ENCODE measurements around the gene CDK5RAP3.

DNA sequence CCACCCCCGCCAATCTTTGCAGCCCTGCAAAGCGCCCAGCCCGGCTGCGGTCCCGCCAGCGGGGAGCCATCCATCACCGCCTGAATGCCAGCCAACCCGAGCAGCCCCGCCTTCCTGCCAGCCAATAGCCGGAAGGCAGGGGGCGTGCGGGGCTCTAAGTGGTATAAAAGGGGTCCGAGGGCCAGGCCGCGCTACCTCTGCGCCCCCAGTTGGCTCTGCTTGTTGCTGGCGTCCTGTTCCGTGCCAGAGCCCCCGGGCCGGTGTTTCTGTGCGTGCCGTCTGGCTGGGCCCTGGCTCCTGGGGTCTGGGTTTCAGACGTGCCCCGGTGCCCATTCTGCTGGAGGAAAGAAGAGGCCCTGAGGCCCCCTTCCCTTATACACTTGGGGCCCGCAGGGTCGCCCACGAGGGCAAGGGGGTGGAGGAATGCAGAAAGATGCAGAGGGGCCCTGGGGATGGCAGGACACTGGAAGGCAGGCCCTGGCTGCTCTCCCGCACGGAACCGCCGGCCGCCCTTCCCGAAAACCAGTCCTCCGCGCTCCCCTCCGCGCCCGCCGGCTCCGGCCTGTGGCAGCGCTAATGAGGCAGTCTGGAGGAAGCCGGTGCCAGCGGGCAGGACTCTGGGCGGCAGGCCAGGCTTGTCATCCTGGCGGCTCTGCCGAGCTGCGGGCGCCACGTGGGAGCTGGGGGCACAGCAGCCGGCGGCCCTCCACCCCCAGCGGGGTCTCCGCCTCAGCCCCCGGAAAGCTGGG, 52.7 kb downstream of the CDK5RAP3 start:
- TF ChIP-seq, protein P1, sequence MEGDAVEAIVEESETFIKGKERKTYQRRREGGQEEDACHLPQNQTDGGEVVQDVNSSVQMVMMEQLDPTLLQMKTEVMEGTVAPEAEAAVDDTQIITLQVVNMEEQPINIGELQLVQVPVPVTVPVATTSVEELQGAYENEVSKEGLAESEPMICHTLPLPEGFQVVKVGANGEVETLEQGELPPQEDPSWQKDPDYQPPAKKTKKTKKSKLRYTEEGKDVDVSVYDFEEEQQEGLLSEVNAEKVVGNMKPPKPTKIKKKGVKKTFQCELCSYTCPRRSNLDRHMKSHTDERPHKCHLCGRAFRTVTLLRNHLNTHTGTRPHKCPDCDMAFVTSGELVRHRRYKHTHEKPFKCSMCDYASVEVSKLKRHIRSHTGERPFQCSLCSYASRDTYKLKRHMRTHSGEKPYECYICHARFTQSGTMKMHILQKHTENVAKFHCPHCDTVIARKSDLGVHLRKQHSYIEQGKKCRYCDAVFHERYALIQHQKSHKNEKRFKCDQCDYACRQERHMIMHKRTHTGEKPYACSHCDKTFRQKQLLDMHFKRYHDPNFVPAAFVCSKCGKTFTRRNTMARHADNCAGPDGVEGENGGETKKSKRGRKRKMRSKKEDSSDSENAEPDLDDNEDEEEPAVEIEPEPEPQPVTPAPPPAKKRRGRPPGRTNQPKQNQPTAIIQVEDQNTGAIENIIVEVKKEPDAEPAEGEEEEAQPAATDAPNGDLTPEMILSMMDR (conservative IDR thresholded peaks at IDR 0.05; ENCODE audit: low read depth in 2 of 2), result peak in 1 of 2 experiments; percentile 29; a peak in 2 of 4 replicates
- TF ChIP-seq, protein P2, sequence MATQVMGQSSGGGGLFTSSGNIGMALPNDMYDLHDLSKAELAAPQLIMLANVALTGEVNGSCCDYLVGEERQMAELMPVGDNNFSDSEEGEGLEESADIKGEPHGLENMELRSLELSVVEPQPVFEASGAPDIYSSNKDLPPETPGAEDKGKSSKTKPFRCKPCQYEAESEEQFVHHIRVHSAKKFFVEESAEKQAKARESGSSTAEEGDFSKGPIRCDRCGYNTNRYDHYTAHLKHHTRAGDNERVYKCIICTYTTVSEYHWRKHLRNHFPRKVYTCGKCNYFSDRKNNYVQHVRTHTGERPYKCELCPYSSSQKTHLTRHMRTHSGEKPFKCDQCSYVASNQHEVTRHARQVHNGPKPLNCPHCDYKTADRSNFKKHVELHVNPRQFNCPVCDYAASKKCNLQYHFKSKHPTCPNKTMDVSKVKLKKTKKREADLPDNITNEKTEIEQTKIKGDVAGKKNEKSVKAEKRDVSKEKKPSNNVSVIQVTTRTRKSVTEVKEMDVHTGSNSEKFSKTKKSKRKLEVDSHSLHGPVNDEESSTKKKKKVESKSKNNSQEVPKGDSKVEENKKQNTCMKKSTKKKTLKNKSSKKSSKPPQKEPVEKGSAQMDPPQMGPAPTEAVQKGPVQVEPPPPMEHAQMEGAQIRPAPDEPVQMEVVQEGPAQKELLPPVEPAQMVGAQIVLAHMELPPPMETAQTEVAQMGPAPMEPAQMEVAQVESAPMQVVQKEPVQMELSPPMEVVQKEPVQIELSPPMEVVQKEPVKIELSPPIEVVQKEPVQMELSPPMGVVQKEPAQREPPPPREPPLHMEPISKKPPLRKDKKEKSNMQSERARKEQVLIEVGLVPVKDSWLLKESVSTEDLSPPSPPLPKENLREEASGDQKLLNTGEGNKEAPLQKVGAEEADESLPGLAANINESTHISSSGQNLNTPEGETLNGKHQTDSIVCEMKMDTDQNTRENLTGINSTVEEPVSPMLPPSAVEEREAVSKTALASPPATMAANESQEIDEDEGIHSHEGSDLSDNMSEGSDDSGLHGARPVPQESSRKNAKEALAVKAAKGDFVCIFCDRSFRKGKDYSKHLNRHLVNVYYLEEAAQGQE (IDR thresholded peaks at IDR 0.05; ENCODE audit: unreplicated experiment), result no peak
- no peak for TF ChIP-seq EZH2 (IDR thresholded peaks at IDR 0.05; ENCODE audit: low read depth, unreplicated experiment)
- no peak for TF ChIP-seq EZH2phosphoT487 (IDR thresholded peaks at IDR 0.05; ENCODE audit: unreplicated experiment)
- TF ChIP-seq POLR2AphosphoS5 (IDR thresholded peaks at IDR 0.05; ENCODE audit: low read depth), result peak; percentile 83
- no peak for TF ChIP-seq ZNF114 (CRISPR knock-in tag; IDR thresholded peaks at IDR 0.05)
- no peak for TF ChIP-seq CREB1 (CRISPR knock-in tag; IDR thresholded peaks at IDR 0.05; ENCODE audit: low read depth)
- no peak for TF ChIP-seq STAT1 (IDR thresholded peaks at IDR 0.05; ENCODE audit: unreplicated experiment)
- no peak for TF ChIP-seq ETS1 (IDR thresholded peaks at IDR 0.05)
- TF ChIP-seq NANOG (IDR thresholded peaks at IDR 0.05; ENCODE audit: borderline replicate concordance), result no peak
